ENCODE measurements around the gene GTF3C6. TPM values are rescaled to one million over a fixed set of nuclear protein-coding genes. Genes with fewer than 3 reads are reported as not detected.
"Not testable (repeated sequence)": the region's sequence is repeated elsewhere in the genome, so short reads cannot be mapped to it uniquely, and the experiment has no call there.

GTF3C6 gene
- total RNA-seq, 2 donors from 2014 or later = 75.6 to 87.4 TPM

DNA sequence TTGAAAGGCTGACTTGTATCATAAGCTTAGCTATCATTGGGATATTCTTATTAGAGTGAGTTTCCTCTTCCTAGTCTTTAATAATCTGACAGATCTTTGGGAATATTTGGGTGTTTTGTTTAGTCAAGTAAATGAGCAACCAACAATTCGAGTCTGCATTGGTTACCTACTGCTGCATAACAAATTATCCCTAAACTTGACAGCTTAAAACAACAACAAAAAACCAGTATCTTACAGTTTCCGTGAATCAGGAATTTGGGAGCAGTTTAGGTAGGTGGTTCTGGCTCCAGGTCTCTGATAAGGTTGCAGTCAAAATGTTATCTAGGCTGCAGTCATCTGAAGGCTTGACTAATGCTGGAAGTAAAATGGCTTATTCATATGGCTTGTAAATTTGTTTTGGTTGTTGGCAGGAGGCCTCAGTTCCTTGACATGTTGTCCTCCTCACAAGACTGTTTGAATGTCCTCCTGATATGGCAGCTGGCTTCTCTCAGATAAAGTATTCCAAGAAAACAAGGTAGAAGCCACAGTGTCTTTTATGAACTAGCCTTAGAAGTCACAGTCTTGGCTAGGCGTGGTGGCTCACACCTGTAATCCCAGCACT lies 7.2 kb downstream of the GTF3C6 start:
- peaks cover 8% of the 10 kb centered on the region for H3K36me3 ChIP-seq
- intact Hi-C loops (cut with DNase I) = no loop called here

GRCh38 chr6:110968661-110969060 lies 10.2 kb downstream of the GTF3C6 start:
- H3K36me3 ChIP-seq; H3K9ac ChIP-seq (ENCODE audit: low read depth in 2 of 2, low read length in 2 of 2); DNase-seq; H3K9me3 ChIP-seq; intact Hi-C loops (cut with DNase I); H3K27ac ChIP-seq; H3K27me3 ChIP-seq; H3K4me1 ChIP-seq; H3K4me3 ChIP-seq: not testable (repeated sequence)

More for the DNA sequence above, 7.2 kb downstream of the GTF3C6 start:
- Histone ChIP-seq H3K9ac (ENCODE audit: low read depth in 2 of 2, low read length in 2 of 2) (no peak overlapping the region), H3K27ac (no peak overlapping the region), H3K9me3 (no peaks in the 10 kb centered on the region), H3K4me3 (no peak overlapping the region), H3K27me3 (no peaks in the 10 kb centered on the region), H3K4me1 (no peaks in the 10 kb centered on the region)
- no peak for DNase-seq
- TF ChIP-seq, protein P1, sequence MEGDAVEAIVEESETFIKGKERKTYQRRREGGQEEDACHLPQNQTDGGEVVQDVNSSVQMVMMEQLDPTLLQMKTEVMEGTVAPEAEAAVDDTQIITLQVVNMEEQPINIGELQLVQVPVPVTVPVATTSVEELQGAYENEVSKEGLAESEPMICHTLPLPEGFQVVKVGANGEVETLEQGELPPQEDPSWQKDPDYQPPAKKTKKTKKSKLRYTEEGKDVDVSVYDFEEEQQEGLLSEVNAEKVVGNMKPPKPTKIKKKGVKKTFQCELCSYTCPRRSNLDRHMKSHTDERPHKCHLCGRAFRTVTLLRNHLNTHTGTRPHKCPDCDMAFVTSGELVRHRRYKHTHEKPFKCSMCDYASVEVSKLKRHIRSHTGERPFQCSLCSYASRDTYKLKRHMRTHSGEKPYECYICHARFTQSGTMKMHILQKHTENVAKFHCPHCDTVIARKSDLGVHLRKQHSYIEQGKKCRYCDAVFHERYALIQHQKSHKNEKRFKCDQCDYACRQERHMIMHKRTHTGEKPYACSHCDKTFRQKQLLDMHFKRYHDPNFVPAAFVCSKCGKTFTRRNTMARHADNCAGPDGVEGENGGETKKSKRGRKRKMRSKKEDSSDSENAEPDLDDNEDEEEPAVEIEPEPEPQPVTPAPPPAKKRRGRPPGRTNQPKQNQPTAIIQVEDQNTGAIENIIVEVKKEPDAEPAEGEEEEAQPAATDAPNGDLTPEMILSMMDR (IDR thresholded peaks at IDR 0.05) = no peak

DNA sequence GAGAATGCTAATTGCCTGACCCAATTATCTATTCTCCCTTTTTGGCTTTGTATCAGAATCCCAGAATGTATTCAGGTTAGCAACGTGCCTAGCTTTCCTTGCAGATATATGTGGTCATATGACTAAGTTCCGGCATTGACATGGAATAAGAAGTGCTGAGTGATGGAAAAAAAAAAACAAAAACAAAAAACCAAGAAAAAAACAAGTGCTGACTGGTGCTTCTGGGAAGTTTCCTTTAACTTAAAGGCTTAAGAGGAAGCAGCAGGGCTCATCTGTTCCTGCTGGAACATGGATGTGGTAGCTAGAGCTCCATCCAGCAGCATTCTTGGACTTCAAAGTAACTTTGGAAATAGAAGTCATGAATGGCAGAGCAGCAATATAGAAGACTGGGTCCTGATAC lies 13.0 kb downstream of the GTF3C6 start:
- Histone ChIP-seq H3K4me1 (no peaks in the 10 kb centered on the region), H3K36me3 (no peaks in the 10 kb centered on the region), H3K4me3 (no peak overlapping the region), H3K9ac (ENCODE audit: low read depth in 2 of 2, low read length in 2 of 2) (no peak overlapping the region), H3K9me3 (no peaks in the 10 kb centered on the region), H3K27me3 (no peaks in the 10 kb centered on the region), H3K27ac (no peak overlapping the region)
- TF ChIP-seq, protein P1 (IDR thresholded peaks at IDR 0.05) = no peak
- no peak for DNase-seq
- intact Hi-C loops (cut with DNase I) = no loop called here

DNA sequence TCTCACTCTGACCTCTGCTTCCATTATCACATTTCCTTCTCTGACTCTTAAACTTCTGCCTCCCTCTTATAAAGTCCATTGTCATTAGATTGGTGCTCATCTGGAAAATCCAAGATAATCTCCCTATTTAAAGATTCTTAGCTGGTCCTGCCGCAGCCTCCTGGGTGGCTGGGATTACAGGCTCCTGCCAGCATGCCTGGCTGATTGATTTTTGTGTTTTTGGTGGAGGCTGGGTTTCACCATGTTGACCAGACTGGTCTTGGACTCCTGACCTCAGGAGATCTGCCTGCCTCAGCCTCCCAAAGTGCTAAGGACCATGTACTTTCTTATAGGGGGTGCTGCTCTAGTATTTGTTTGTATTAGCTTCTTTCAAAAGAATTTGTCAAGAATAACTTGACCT lies 18.1 kb downstream of the GTF3C6 start:
- no peak overlapping the region for H3K27ac ChIP-seq
- H3K9me3 ChIP-seq = no peaks in the 10 kb centered on the region
- no peaks in the 10 kb centered on the region for H3K27me3 ChIP-seq
- intact Hi-C loops (cut with DNase I) = no loop called here
- DNase-seq = no peak
- H3K4me1 ChIP-seq = no peaks in the 10 kb centered on the region
- H3K4me3 ChIP-seq = no peak overlapping the region
- TF ChIP-seq, protein P1 (IDR thresholded peaks at IDR 0.05) = no peak
- H3K9ac ChIP-seq (ENCODE audit: low read depth in 2 of 2, low read length in 2 of 2) = no peak overlapping the region
- no peaks in the 10 kb centered on the region for H3K36me3 ChIP-seq

GRCh38 chr6:110979565-110980101 lies 21.1 kb downstream of the GTF3C6 start:
- intact Hi-C loops (cut with DNase I) = no loop called here
- DNase-seq = no peak

GRCh38 chr6:110980227-110980626 lies 21.7 kb downstream of the GTF3C6 start:
- TF ChIP-seq, protein P1 (IDR thresholded peaks at IDR 0.05) = no peak
- Histone ChIP-seq H3K36me3 (no peaks in the 10 kb centered on the region), H3K27me3 (no peaks in the 10 kb centered on the region), H3K27ac (no peak overlapping the region), H3K9ac (ENCODE audit: low read depth in 2 of 2, low read length in 2 of 2) (no peak overlapping the region), H3K9me3 (no peaks in the 10 kb centered on the region), H3K4me1 (peaks cover 6% of the 10 kb centered on the region), H3K4me3 (no peak overlapping the region)
- DNase-seq = no peak
- intact Hi-C loops (cut with DNase I) = no loop called here

More at GRCh38 chr6:110979565-110980101, 21.1 kb downstream of the GTF3C6 start:
- H3K9me3 ChIP-seq = no peaks in the 10 kb centered on the region
- TF ChIP-seq, protein P1 (IDR thresholded peaks at IDR 0.05) = no peak
- H3K27ac ChIP-seq = no peak overlapping the region
- no peak overlapping the region for H3K4me3 ChIP-seq
- no peaks in the 10 kb centered on the region for H3K36me3 ChIP-seq
- H3K4me1 ChIP-seq = peaks cover 6% of the 10 kb centered on the region
- H3K9ac ChIP-seq (ENCODE audit: low read depth in 2 of 2, low read length in 2 of 2) = no peak overlapping the region
- H3K27me3 ChIP-seq = no peaks in the 10 kb centered on the region
